Uterus (tissue), 4 donors: Measurements from ENCODE around the gene SLC25A17. TPM values are rescaled to one million over a fixed set of nuclear protein-coding genes. Genes with fewer than 3 reads are reported as not detected.
"Not testable (repeated sequence)": the region's sequence is repeated elsewhere in the genome, so short reads cannot be mapped to it uniquely, and the experiment has no call there.

ENCODE experiments used
- DNase-seq, 2 donors: peaks; one replicate each; pipeline ENCODE4 v3.0.0-alpha.2; 2019 to 2020
- H3K27ac ChIP-seq, 2 donors: fragments of 200-600 bp; sonication (generic); 1 replicate in 1 of 2; 2 replicates in 1 of 2; pipeline ENCODE4 v1.5.1; 2016 to 2018
- H3K27me3 ChIP-seq, 2 donors: fragments of 200-600 bp; sonication (generic); one replicate each; pipeline ENCODE4 v1.5.1; 2018 to 2019; ENCODE audit warnings: control low read depth in 1 of 2
- H3K36me3 ChIP-seq, 2 donors: fragments of 200-600 bp; sonication (generic); one replicate each; pipeline ENCODE4 v1.5.1; 2019; ENCODE audit warnings: control low read depth in 1 of 2
- H3K4me1 ChIP-seq, 2 donors: fragments of 200-600 bp; sonication (generic); one replicate each; pipeline ENCODE4 v1.5.1; 2018 to 2019; ENCODE audit warnings: control low read depth in 1 of 2
- H3K4me3 ChIP-seq, 2 donors: fragments of 200-600 bp; sonication (generic); 1 replicate in 1 of 2; 2 replicates in 1 of 2; pipeline ENCODE4 v1.5.1; 2018 to 2019; ENCODE audit warnings: mild to moderate bottlenecking in 1 of 2
- H3K9me3 ChIP-seq, 2 donors: fragments of 200-600 bp; sonication (generic); one replicate each; pipeline ENCODE4 v1.5.1; 2019; ENCODE audit warnings: control low read depth in 1 of 2
- CTCF ChIP-seq, 4 experiments: fragments of 200-600 bp in 2 of 4; fragments of 450-650 bp in 2 of 4; sonication (generic) in 2 of 4; IDR thresholded peaks; one replicate each; pipeline ENCODE4 v1.5.1; 2016 to 2019; ENCODE audit warnings: antibody characterized with exemption in 4 of 4, mild to moderate bottlenecking in 2 of 4, moderate library complexity in 1 of 4
- POLR2A ChIP-seq, 2 donors: fragments of 450-650 bp; IDR thresholded peaks; one replicate each; pipeline ENCODE4 v1.6.1; 2016; ENCODE audit warnings: antibody characterized with exemption in 2 of 2, mild to moderate bottlenecking in 1 of 2, moderate library complexity in 1 of 2
- intact Hi-C: fragments of 100-400 bp; cut with DNase I; formaldehyde crosslinking; loops from one replicate; pipeline ENCODE4 v1.15.1; 2023; ENCODE audit warnings: low total_unique reads
- total RNA-seq, 4 donors: library from RNA; depleted of rRNA in 3 of 4; stranded (reverse); fragments of >200 nt in 3 of 4; gene quantifications; one replicate each; pipeline versions ENCODE4 v1.1.0 to v1.2.4, GENCODE V29; 2014 to 2023
- donor health status: DM: yes; HTN: yes; CAD: no.

The SLC25A17 gene
- 10 to 100 TPM; 12.6 to 34.5 (median 20.7) TPM for total RNA-seq

- intact Hi-C loops: no loop called here
- TF ChIP-seq POLR2A (IDR thresholded peaks at IDR 0.05) (peak in 1 of 2 donors; percentile 51), CTCF (IDR thresholded peaks at IDR 0.05) (peak in 3 of 4 experiments; percentile 30 to 47 (median 42))
- Histone ChIP-seq H3K36me3 (no peaks in the 10 kb centered on the region), H3K27me3 (no peaks in the 10 kb centered on the region), H3K27ac (peak within 1 kb of the TSS; percentile 83 to 86), H3K4me1 (no peaks in the 10 kb centered on the region), H3K9me3 (no peaks in the 10 kb centered on the region), H3K4me3 (peak within 1 kb of the TSS; percentile 84 to 99)
- DNase-seq: peak; percentile 88 to 90
Observed at GRCh38 chr22:40818747-40819598, at the start of gene SLC25A17. Gene SLC25A17 (minus strand): TSS chr22:40819346. CDS start chr22:40819248, 98 bp downstream.

GRCh38 chr22:40868379-40868778 is 49.2 kb upstream of the SLC25A17 start:
- intact Hi-C loops, H3K4me1 ChIP-seq, H3K27ac ChIP-seq, H3K36me3 ChIP-seq, H3K4me3 ChIP-seq, H3K27me3 ChIP-seq, DNase-seq, H3K9me3 ChIP-seq: not testable (repeated sequence)

GRCh38 chr22:40867109-40867508 is 48.0 kb upstream of the SLC25A17 start:
- TF ChIP-seq CTCF (IDR thresholded peaks at IDR 0.05): no peak
- no peak for TF ChIP-seq POLR2A (IDR thresholded peaks at IDR 0.05)
- no peaks in the 10 kb centered on the region for H3K9me3 ChIP-seq
- intact Hi-C loops: no loop called here
- H3K4me3 ChIP-seq: no peak overlapping the region
- no peaks in the 10 kb centered on the region for H3K27me3 ChIP-seq
- no peak for DNase-seq
- H3K36me3 ChIP-seq: no peaks in the 10 kb centered on the region
- H3K4me1 ChIP-seq: no peaks in the 10 kb centered on the region
- no peak overlapping the region for H3K27ac ChIP-seq

GRCh38 chr22:40862537-40862936 is 43.4 kb upstream of the SLC25A17 start:
- no peak for DNase-seq

GRCh38 chr22:40862013-40862412 is 42.9 kb upstream of the SLC25A17 start, which contains the start of gene DNAJB7:
Gene DNAJB7 (minus strand): TSS chr22:40862113. CDS start chr22:40861994, 119 bp downstream.
- no peaks in the 10 kb centered on the region for H3K9me3 ChIP-seq
- H3K4me1 ChIP-seq: no peaks in the 10 kb centered on the region
- intact Hi-C loops: no loop called here
- DNase-seq: no peak
- no peaks in the 10 kb centered on the region for H3K36me3 ChIP-seq
- no peak within 1 kb of the TSS for H3K4me3 ChIP-seq
- H3K27ac ChIP-seq: no peak within 1 kb of the TSS
- TF ChIP-seq POLR2A (IDR thresholded peaks at IDR 0.05) (no peak), CTCF (IDR thresholded peaks at IDR 0.05) (no peak)
- H3K27me3 ChIP-seq: no peaks in the 10 kb centered on the region

More at GRCh38 chr22:40862537-40862936, 43.4 kb upstream of the SLC25A17 start:
- no peak overlapping the region for H3K4me3 ChIP-seq
- intact Hi-C loops: no loop called here
- no peaks in the 10 kb centered on the region for H3K27me3 ChIP-seq
- TF ChIP-seq POLR2A (IDR thresholded peaks at IDR 0.05): no peak
- TF ChIP-seq CTCF (IDR thresholded peaks at IDR 0.05): no peak
- no peak overlapping the region for H3K27ac ChIP-seq
- no peaks in the 10 kb centered on the region for H3K9me3 ChIP-seq
- H3K4me1 ChIP-seq: no peaks in the 10 kb centered on the region
- H3K36me3 ChIP-seq: no peaks in the 10 kb centered on the region
